Fibroblast of lung (primary cell): ENCODE measurements around the gene GYPE.
"Not testable (repeated sequence)": the region's sequence is repeated elsewhere in the genome, so short reads cannot be mapped to it uniquely, and the experiment has no call there.

Source experiments
- CTCF ChIP-seq, 2 donors: IDR thresholded peaks in 1 of 2; conservative IDR thresholded peaks in 1 of 2; 1 replicate in 1 of 2; 2 replicates in 1 of 2; pipeline ENCODE4 v1.5.1; 2011 to 2012; ENCODE audit warnings: low read length in 2 of 2, control low read depth in 1 of 2, inconsistent platforms in 1 of 2, low read depth in 1 of 2, mild to moderate bottlenecking in 1 of 2
- EZH2 ChIP-seq: IDR thresholded peaks from 2 replicates; pipeline ENCODE4 v1.5.1; 2012; ENCODE audit warnings: low read length, control low read depth, mild to moderate bottlenecking; ENCODE audit errors: missing control alignments

GRCh38 chr4:143842624-143843505 is 62.5 kb downstream of the GYPE start:
- TF ChIP-seq CTCF (conservative IDR thresholded peaks at IDR 0.05 in 1 of 2, IDR thresholded peaks at IDR 0.05 in 1 of 2; ENCODE audit: low read depth in 1 of 2, low read length in 2 of 2); EZH2: not testable (repeated sequence)
